PFSK-1 (cell line): ENCODE data around the gene KCNIP4.

Source experiments
- FOXP2 ChIP-seq: optimal IDR thresholded peaks from 2 replicates; pipeline ENCODE3; 2011; ENCODE audit warnings: borderline replicate concordance, control low read depth, inconsistent platforms; ENCODE audit not compliant: insufficient read depth; ENCODE audit errors: extremely low read length, extremely low read depth
- POLR2AphosphoS5 ChIP-seq: IDR thresholded peaks from 2 replicates; pipeline ENCODE4 v1.6.1; 2012; ENCODE audit warnings: low read depth, mild to moderate bottlenecking, control low read depth, low read length, moderate library complexity
- REST ChIP-seq, 2 experiments: IDR thresholded peaks; 2 replicates each; pipeline versions ENCODE4 v1.6.1 to v1.8.0; 2011 to 2012; ENCODE audit warnings: low read depth in 2 of 2, low read length in 2 of 2, control low read depth in 1 of 2, inconsistent platforms in 1 of 2, mild to moderate bottlenecking in 1 of 2, moderate library complexity in 1 of 2; ENCODE audit not compliant: insufficient read depth in 1 of 2
- SIN3A ChIP-seq: IDR thresholded peaks from 2 replicates; pipeline ENCODE4 v1.6.1; 2012; ENCODE audit warnings: mild to moderate bottlenecking, low read length, moderate library complexity, borderline replicate concordance; ENCODE audit not compliant: insufficient read depth
- TAF1 ChIP-seq: IDR thresholded peaks from 2 replicates; pipeline ENCODE4 v1.6.1; 2012; ENCODE audit warnings: low read length, control low read depth, borderline replicate concordance; ENCODE audit not compliant: insufficient read depth

KCNIP4 gene

GRCh38 chr4:20684852-20685763, 1263.5 kb downstream of the KCNIP4 start:
- TF ChIP-seq REST (IDR thresholded peaks at IDR 0.05; ENCODE audit: insufficient read depth in 1 of 2, low read depth in 2 of 2, low read length in 2 of 2) (no peak), SIN3A (no peak), POLR2AphosphoS5 (no peak), TAF1 (no peak), FOXP2 (no peak)

GRCh38 chr4:20683766-20684165, 1264.8 kb downstream of the KCNIP4 start:
- TF ChIP-seq POLR2AphosphoS5 (no peak), TAF1 (no peak), SIN3A (no peak), REST (IDR thresholded peaks at IDR 0.05; ENCODE audit: insufficient read depth in 1 of 2, low read depth in 2 of 2, low read length in 2 of 2) (no peak), FOXP2 (no peak)

GRCh38 chr4:20682853-20683252, 1265.7 kb downstream of the KCNIP4 start:
- TF ChIP-seq REST (IDR thresholded peaks at IDR 0.05; ENCODE audit: insufficient read depth in 1 of 2, low read depth in 2 of 2, low read length in 2 of 2) = no peak
- no peak for TF ChIP-seq SIN3A
- TF ChIP-seq TAF1 = no peak
- no peak for TF ChIP-seq POLR2AphosphoS5
- no peak for TF ChIP-seq FOXP2

GRCh38 chr4:20681271-20681670, 1267.3 kb downstream of the KCNIP4 start:
- TF ChIP-seq SIN3A (no peak), POLR2AphosphoS5 (no peak), TAF1 (no peak), REST (IDR thresholded peaks at IDR 0.05; ENCODE audit: insufficient read depth in 1 of 2, low read depth in 2 of 2, low read length in 2 of 2) (no peak), FOXP2 (no peak)
